Urothelium cell line (cell line): Measurements from ENCODE around the gene MRPL36.
A peak's percentile ranks its signal among the peaks of the same experiment; 100 is the strongest.
"Not testable (repeated sequence)": the region's sequence is repeated elsewhere in the genome, so short reads cannot be mapped to it uniquely, and the experiment has no call there.

ENCODE experiments used
- DNase-seq: peaks from one replicate; pipeline ENCODE4 v3.0.0; 2011; ENCODE audit warnings: low spot score, mixed read lengths
- FAIRE-seq: peaks from 2 replicates; lab custom pipeline; 2011; peaks lifted over from hg19 to GRCh38; lab: Jason Lieb, UNC

The MRPL36 gene

DNA sequence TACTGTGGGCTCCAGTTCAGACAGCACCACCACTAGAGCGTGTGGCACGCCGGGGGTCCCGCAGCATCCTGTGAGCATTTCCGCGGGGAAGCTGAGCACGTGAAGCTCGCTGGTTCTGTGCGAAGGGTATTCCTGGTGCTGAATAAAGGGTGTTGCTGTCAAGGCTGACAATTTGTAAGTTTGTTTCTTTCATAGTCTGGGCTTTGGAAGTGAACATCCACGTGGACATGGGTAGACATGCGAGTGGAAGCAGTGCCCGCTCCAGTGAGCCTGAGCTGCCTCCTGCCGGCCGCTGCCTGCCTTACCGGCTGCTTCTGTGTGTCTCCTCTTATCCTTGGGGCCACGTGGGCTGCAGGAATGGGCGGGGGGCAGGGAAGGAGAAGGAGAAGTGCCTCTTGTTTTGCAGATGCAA, 16.2 kb upstream of the MRPL36 start:
- DNase-seq (no peak), FAIRE-seq (no peak)

DNA sequence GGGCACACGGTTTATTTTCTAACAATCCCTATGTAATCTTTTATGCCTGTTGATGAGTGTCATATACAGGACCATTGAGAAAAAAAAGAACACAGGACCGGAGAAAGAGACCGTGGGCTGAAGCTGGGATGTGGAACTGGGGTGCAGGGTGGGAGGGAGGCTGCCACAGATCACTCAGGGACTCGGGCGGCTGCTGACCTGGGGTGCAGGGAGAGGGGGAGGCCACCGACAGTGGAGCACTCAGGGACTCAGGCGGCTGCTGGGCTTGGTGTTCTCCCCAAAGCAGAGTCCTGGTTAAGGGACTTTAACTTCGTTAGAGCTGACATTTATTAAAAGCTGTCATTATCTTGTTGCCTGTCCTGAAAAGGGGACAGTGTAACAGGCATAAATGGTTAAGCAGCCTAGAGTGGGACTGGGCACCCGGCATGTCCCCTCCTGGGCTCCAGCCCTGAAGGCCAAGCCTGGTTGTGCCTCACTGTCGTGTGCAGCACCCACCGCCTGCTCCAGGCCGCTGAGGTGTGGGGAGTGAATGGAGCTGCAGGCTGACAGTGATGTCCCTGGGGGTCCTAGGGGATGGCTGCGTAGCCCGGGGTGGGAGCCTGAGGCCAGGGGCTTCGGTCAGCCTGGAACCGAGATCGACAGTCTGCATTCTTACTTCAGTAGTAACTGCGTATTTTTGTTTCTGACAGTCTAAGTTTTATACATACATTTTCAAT, 15.6 kb upstream of the MRPL36 start:
- no peak for FAIRE-seq

DNA sequence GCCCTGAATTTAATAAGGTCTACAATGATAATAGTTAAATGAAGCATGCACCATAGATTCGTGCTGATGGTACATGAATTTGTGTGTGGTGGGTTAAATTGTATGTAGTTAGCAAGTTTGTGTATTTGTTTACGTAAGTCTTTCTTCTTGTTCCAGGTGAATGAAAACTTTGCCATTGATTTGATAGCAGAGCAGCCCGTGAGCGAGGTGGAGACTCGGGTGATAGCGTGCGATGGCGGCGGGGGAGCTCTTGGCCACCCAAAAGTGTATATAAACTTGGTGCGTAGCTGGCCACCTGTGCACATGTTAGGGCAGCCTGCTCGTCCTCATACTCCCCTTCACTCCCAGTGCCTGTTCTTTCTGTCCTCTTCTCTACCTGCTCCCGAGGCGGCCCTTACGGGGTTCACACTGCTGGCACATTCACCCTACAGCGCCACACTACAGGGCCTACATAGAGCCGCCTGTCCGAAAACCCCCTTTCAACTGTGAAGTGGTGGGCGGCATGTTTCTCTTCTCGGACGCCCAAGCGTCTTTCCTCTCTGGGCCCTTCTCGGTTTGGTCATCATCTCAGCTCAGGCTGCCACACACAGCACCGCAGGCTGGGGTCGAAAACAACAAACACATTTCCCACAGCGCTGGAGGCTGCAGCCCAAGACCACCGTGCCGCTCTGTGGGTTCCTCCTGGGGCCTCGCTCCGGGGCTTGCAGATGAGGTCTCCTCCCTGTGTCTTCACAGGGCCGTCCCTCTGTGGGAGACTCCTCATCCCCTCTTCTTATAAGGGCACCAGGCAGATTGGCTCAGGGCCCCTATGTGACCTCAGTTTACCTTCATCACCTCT, 14.8 kb upstream of the MRPL36 start:
- DNase-seq, result no peak
- FAIRE-seq, result no peak

More for the DNA sequence above, 15.6 kb upstream of the MRPL36 start:
- no peak for DNase-seq

DNA sequence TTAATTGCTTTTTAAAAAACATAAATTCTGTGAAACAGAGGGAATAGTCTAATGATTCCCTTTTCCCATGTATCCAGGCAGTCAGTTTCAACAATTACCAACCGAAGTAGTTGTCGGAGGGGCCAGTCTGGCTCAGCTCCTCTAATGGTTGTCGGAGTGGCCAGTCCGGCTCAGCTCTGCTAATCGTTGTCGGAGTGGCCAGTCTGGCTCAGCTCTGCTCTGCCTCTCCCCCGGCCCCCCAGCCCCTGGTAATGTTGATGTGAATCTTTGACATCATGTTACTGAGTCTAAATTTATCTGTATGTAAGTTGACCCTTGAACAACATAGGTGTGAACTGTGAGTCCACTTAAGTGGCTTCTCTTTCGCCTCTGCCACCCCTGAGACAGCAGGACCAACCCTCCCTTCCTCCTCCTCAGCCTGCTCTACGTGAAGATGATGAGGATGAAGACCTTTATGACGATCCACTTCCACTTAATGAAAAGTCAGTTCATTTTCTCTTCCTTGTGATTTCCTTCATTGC, 11.0 kb upstream of the MRPL36 start:
- FAIRE-seq, result no peak
- no peak for DNase-seq

DNA sequence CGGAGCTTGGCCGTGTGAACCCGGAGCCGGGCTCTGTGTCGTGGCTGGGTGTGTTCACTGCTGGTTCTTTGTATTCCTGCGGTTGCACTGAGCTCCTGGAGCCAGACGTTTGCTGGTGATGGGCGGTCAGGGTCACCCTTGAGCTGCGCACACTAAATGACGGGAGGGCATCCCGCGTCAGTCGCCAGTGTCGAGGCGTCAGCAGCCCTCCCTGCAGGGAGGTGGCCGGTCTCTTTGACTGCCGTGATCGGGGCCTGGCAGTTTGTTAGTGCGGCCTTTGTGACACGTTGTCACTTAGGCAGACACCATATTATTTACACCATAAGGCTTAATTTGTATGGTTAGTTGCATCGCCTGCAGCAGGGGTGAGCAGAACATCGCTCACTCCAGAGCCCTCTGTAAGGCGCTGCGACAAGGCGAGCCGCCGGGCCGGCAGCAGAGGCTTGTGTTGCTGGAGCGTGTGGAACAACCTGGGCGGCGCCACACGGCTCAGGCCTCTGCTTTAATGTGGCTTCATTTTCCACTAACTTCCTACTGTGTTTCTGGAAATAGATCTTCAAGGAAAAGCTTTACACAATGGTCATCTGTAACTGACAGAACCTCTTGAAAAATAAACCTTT, 9.9 kb upstream of the MRPL36 start:
- no peak for FAIRE-seq
- no peak for DNase-seq

DNA sequence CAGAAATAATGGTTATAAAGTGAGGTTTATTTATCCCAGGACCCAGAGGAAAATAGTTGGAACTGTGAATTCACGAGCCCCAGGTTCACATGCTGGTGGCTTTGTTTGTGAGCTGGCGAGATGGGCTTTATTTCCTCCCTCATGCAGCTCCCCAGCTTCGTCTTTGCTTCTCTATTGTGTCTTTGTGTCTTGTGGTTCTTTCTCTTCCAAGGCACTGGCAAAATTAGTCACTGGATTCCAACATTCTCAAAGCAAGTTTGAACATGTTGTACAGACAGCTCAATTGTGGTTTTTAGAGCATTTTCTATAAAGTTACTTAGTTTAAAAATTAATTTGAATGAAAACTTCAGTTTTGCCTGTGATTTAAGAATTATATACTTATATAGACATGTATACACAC, 8.8 kb upstream of the MRPL36 start:
- DNase-seq (peak; percentile 37), FAIRE-seq (no peak)

DNA sequence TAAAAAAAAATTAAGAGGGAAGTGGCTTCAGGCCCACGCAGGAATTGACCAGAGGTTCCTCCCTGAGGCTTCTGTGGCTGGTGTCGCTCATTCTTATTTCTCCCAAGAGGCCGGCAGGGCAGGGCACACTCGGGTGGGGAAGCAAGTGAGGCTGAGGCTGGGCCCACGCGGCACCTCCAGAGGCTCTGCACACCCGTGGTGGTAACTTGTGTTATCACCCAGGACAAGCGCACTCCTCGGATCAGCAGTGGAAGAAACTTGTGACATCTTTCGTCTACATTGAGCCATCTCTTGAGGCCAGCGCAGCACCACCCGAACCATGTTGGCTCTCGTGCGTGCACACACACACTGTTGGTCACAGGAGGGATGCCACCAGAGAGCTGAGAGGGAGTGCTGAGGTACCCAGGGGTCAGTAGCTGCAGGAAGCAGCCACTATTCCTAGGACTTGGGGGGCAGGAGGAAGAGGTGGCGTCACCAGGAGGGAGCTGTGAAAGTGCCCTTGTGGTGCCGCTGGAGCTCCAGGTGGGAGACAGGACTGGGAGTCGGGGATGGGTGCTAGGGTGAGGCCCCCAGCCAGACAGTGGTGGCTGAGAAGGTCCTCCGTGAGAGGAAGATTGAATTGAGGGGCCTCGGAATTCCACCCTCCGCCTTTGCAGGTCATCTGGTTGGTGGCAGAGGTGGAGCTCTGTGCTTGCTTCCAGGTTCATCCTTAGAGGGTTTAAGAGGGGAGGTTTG, 8.0 kb upstream of the MRPL36 start:
- DNase-seq (no peak), FAIRE-seq (no peak)

DNA sequence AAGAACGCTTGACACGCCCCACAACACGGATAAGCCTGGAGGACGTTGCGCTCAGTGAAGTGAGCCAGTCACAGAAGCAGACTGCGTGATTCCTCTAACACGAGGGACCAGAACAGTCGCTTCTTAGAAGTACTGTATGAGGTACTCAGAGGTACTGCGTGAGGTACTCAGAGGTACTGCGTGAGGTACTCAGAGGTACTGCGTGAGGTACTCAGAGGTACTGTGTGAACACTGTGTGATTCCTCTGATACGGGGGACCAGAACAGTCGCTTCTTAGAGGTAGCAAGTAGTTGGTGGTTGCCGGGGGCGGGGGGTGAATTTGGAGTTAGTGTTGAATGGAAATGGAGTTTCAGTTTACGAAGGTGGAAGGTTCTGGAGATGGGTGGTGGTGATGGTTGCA, 7.3 kb upstream of the MRPL36 start:
- FAIRE-seq (no peak), DNase-seq (no peak)

DNA sequence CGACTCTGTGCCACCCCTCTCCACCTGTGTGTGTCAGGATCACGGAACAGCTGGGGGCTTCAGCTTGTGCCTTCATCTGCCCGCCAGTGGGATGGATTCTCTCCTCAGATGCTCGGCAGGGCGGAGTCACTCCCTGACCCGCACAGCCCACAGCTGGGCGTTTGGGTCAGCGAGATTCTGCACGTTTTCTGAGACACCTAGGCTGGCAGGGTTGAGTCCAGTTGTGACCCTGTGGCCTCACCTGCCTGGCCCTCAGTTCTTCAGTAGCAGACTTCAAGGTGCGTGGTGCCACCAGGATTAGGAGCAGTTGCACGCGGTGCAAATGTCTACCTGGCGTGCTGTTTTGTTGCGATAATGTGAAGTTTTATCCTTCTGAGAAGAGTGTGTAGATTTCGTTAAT, 6.6 kb upstream of the MRPL36 start:
- no peak for FAIRE-seq
- no peak for DNase-seq

DNA sequence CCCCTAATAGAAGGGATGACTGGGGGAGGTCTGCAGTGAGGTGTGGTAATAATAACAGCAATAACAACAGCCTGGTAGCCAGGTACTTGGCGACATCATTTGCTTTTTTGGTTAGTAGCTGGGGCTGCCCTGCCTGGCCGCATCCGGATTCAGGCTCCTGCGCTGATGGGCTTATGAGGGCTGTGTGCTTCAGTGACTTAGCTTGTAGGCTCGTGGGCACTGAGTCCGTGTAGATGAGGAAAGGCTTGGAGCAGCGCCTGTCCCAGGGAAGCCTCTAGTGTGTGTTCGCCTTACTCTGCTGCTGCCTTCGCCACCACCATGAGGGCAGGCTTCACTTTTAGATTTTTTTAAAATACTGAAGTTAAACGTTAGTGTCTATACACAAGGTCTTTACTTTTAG, 6.1 kb upstream of the MRPL36 start:
- FAIRE-seq, result no peak
- no peak for DNase-seq

DNA sequence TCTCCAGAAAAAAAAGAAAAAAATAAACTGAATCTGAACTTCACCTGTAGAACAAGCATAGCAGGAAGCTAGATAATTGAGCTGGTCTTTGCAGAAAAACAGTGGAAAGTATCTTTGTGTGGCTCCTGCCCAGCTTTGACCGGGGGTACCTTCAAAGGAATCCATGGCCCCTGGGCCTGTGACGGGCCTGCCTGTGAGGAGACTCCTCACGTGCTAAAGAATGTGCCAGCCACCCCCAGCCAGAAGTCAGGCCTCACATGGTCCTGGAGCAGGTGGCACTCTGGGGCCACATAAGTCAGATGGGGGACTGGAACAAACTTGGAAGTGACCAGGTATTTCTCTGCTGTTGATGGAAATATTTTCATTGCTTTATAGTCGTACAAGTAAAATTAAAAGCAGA, 5.7 kb upstream of the MRPL36 start:
- no peak for FAIRE-seq
- DNase-seq, result no peak

DNA sequence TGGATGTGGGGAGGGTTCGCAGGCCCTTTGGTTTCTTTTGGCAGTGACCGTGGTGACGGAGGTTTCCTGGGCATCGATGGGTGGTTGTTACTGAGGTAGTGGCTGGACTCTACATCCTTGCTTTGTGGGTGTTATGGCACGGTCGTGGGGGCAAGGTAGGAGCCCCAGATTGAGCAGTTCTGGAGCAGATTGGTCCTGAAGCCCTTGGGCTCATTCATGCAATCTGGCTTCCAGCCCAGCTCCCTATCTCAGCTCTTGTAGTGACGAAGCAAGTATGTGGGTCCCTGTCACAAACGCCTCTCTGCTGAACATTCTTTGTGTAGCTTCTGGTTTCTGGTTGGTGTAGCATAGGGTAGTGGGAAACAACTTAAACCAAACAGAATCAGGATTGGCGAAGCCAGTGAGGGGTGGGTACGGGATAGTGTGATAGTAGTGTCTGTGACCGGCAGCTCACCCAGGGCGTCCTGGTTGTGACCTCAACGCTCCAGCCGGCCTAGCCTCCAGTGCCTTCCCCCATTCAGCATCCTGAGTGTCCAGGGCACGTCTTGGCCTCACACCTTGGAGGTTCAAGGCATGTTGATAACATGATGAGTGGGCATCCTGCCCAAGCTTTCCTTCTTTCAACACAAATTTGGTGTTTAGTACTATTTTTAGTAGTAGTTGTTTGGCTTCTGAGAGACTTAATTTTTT, 4.5 kb upstream of the MRPL36 start:
- DNase-seq, result no peak
- FAIRE-seq, result no peak

DNA sequence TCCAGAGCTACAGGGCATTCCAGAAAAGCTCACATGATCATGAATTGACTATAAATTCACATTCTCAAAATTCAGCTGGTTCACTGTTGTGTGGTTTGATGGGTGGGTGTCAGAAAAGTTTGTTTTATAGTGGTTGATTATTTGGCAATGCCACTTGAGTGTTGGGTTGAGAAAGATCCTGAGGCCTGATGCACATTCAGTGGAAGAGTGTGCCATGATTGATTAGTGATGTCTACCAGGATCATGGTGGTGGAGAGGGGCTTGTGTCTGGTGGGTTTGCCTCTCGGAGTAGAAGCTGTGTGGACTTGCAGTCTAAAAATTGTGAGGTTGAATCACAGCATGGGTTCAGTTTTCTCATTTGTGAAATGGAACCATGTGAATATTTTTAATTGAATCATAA, 3.6 kb upstream of the MRPL36 start:
- no peak for FAIRE-seq

DNA sequence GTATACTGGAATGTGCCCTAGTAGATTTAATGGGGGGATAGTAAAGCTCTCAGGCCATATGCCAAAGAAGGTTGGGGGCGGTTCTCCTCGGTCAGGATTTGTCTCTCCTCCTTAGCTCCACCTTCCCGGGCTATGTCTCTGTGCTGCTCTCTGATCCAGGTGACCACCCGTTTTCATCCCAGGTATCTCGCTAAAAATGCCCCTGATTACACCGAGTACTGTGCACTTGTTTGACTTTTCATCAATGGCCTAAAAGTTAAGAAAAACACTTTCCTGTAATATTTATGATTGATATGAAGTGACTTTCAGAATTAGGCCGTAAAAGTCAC, 2.3 kb upstream of the MRPL36 start:
- no peak for DNase-seq
- no peak for FAIRE-seq

More for the DNA sequence above, 3.6 kb upstream of the MRPL36 start:
- no peak for DNase-seq

DNA sequence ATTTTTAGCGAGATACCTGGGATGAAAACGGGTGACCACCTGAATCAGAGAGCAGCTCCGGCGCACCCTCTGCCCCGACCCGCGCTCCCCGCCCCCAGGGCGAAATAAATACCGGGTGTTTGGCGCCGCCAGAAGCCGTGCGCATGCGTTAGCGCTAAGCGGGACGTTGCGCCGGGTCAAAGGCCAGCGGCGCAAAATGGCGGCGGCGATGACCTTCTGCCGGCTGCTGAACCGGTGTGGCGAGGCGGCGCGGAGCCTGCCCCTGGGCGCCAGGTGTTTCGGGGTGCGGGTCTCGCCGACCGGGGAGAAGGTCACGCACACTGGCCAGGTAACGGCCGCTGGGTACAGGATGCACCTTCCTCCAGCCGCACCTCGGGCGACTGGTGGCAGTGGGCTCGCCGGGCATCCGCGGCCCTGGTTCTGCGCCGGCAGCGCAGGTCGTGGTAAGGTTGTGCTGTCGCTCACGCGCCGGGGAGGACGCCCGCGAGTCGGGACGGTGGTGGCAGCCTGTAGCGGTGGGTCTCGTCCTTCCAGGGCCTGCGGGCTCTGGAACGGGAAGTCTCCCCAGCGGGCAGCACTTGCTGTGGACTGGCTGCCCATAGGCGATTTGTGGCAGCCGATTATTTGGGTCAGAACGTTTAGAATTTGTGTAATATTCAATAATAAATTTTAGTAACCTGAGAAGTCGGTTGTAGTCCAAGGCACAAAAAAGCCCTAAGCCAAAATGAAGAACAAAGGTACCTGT, 1.8 kb upstream of the MRPL36 start, which contains the start of gene NDUFS6:
Gene NDUFS6, plus strand, starts transcription at position 186 of the 745 bp plus-strand sequence. Its CDS starts 11 bp downstream, at position 197.
- FAIRE-seq (no peak), DNase-seq (peak; percentile 87)

DNA sequence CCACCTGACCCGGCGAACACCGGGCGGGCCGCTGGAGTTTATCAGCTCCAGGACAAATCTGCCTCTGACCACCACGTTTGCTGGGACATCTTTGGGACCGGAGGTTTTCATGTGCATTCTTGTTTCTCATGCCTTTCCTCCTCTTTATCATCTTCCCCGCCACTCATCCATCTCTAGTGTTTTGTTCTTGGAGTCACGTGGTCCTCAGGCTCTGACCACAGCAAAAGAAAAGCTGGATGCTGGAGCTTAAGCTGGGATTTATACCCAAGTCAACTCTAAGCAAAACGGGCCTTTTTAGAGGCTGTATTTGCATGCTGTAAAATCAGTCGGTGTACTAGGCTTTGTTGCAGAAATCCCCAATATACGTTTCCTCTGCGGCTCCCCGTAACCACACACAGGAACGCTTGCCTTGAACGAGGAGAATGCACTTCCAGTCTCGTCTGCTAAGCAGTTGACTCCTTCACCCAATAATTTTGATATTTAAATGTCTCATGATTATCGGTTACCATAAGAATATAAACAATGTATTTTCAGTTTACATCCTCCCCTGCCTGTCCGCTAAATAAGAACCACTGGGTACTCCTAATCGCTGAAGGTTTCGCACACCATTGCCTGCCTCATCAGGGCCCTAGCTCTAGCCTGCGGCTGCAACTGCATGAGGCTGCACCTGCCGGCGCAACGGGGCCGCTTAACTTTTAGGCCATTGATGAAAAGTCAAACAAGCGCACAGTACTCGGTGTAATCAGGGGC, 1.0 kb upstream of the MRPL36 start:
- DNase-seq (no peak), FAIRE-seq (no peak)

DNA sequence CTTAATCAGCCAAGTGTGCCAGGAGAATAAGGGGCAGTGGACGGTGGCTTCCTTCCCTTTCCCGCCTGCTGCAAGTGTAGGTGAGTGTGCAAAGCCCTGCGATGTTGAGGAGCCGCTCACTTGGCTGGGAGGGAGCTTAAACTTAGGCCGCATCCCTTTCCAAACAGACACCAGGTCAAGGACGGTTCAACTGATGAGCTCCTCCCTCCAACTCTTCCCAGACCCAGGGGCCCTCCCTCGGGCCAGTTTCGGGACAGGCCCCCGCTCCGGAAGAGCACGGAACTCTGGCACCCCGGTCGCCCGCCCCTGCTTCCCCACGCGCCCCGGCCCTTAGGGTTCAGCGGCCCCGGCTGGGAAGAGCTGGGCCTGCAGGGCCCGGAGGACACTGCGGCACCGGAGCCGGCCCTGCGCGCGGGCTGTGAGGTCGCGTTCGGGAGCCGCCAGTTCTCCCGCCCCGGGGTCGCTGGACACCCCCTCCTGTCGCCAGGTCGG, 481 bp downstream of the MRPL36 start:
- FAIRE-seq (no peak), DNase-seq (peak; percentile 35)

DNA sequence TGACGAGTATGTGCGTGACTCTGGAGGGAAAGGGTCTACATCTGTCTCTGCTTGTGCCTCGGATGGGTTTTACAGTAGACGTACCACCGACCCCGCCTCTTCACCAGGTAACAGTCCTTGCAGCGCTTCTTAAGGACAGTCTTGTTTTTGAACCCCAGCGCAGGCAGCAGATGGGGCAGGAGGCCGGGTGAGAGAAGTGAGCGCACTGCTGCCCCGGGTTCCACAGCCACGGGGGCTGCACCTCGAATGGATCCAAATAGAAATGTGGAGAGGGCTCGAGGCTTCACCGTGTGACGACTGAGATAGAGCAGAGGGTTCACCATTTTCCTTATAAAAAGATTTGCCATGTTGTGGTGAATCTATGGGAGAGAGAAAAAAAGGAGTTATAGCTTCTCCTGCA, 1.0 kb downstream of the MRPL36 start:
- not testable (repeated sequence) for DNase-seq, FAIRE-seq

DNA sequence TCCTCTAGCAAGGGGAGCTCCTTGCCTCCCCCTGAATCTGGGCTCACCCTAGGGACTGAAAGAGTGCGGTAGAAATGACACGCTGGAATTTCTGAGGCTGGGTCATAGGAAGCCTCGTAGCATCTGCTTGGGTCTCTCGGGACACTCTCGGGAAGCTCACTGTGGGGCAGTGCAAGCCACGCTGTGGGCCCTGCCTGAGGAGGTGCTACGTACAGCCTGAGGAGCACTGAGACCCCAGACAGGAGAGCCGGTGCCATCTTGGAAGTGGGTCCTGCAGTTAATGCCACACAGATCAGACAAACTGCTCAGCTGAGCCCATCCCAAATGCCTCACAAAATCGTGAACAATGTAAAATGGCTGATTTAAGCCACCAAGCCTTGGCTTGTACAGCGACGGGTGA, 1.8 kb downstream of the MRPL36 start:
- no peak for FAIRE-seq
- DNase-seq, result no peak
